Measurements from ENCODE around the gene WNK4. TPM values are rescaled to one million over a fixed set of nuclear protein-coding genes. Genes with fewer than 3 reads are reported as not detected.
A peak's percentile ranks its signal among the peaks of the same experiment; 100 is the strongest.

WNK4 gene
- total and polyA plus RNA-seq, 10 of the 15 experiments (the other 5 are each of a cell fraction or from before 2014, with no cell fraction given), result 0.06 to 0.29 (median 0.13) TPM; not detected in 5

DNA sequence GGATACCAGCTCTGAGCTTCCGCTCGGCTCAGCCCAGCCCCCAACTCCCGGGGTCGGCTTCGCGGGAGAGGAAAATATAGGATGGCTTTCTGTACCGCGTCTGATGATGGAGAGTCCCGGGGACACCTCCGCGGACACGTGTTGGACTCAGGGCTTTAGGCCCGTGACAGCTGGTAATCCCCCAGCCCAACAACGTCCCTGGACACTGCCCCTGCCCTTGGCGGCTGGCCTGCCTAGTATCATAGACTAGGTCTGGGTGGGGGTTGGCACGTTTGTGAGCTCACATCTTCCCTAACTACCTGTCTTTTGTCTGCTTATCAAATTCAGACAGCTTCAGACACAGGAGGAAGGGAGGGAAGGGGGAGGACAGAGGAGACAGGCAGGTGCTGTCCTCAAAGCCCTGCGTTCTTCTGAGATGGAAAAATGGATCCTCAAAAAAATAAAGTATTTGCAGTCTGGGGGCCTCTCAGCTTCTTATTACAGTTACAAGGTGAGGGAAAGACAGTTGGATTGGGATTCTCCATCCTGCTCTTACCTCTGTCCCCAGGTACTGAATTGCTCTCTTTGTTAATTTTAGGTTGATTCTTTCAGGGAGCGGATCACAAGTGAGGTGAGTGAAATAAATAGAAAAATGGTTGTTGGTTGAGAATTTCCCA is 53.5 kb downstream of the WNK4 start:
- Histone ChIP-seq H3K27ac (ENCODE audit: control insufficient read depth, insufficient read depth) (peak overlapping the region; percentile 92), H3K4me3 (peak overlapping the region; percentile 93), H3K27me3 (replicated peaks in 1 of 2; ENCODE audit: control insufficient read depth in 2 of 2, insufficient read depth in 2 of 2, low read length in 1 of 2) (no peaks in the 10 kb centered on the region), H3K4me1 (ENCODE audit: control insufficient read depth, insufficient read depth, low read length) (peaks cover 5% of the 10 kb centered on the region; the same call in 1 of the 2 replicates), H4K20me1 (ENCODE audit: control insufficient read depth, insufficient read depth) (no peaks in the 10 kb centered on the region), H3K9ac (ENCODE audit: control insufficient read depth, insufficient read depth, low read length) (peak overlapping the region; percentile 90), H3K9me3 (replicated peaks; ENCODE audit: control insufficient read depth, insufficient read depth, low read length) (no peaks in the 10 kb centered on the region; the same call in 2 of the 3 replicates), H2AFZ (ENCODE audit: control insufficient read depth, low read depth, low read length) (peak overlapping the region; percentile 96; the same call in 1 of the 2 replicates), H3K4me2 (ENCODE audit: control insufficient read depth, insufficient read depth) (peak overlapping the region; percentile 53), H3K36me3 (ENCODE audit: control insufficient read depth in 2 of 2, insufficient read depth in 2 of 2, low read length in 1 of 2) (peaks cover 2 to 12% of the 10 kb centered on the region in 2 experiments; a peak in 3 of 4 replicates), H3K79me2 (ENCODE audit: control insufficient read depth, insufficient read depth, low read length) (peaks cover 30% of the 10 kb centered on the region)
- no peak for TF ChIP-seq RELA (IDR thresholded peaks at IDR 0.05; ENCODE audit: borderline replicate concordance, partially characterized antibody)
- TF ChIP-seq GABPA (IDR thresholded peaks at IDR 0.05; ENCODE audit: low read depth), result no peak
- no peak for TF ChIP-seq SMC3 (IDR thresholded peaks at IDR 0.05; ENCODE audit: borderline replicate concordance, low read length)
- no peak for TF ChIP-seq SMARCA5 (IDR thresholded peaks at IDR 0.05)
- TF ChIP-seq ESRRA (IDR thresholded peaks at IDR 0.05; ENCODE audit: low read length), result no peak
- TF ChIP-seq KDM1A (IDR thresholded peaks at IDR 0.05; ENCODE audit: borderline replicate concordance), result no peak
- TF ChIP-seq STAT3 (IDR thresholded peaks at IDR 0.05; ENCODE audit: low read depth, low read length), result no peak
- TF ChIP-seq SP1 (IDR thresholded peaks at IDR 0.05; ENCODE audit: low read depth, low read length), result no peak
- no peak for TF ChIP-seq HCFC1 (IDR thresholded peaks at IDR 0.05; ENCODE audit: low read length)
- TF ChIP-seq SREBF2 (IDR thresholded peaks at IDR 0.05; ENCODE audit: low read length), result no peak
- no peak for TF ChIP-seq USF1 (IDR thresholded peaks at IDR 0.05; ENCODE audit: borderline replicate concordance, extremely low read length, insufficient read depth, low read depth, low read length)
- TF ChIP-seq NKRF (conservative IDR thresholded peaks at IDR 0.05), result no peak
- no peak for TF ChIP-seq CHD1 (IDR thresholded peaks at IDR 0.05; ENCODE audit: low read depth, low read length)
- no peak for TF ChIP-seq SKIL (IDR thresholded peaks at IDR 0.05; ENCODE audit: low read depth, poor library complexity, severe bottlenecking)
- no peak for TF ChIP-seq BACH1 (IDR thresholded peaks at IDR 0.05; ENCODE audit: borderline replicate concordance)
- TF ChIP-seq CBX3 (IDR thresholded peaks at IDR 0.05; ENCODE audit: borderline replicate concordance, low read depth), result no peak
- no peak for TF ChIP-seq SMAD1 (IDR thresholded peaks at IDR 0.05; ENCODE audit: low read depth, partially characterized antibody)
- no peak for FAIRE-seq
- CTCF ChIA-PET, result interaction anchor here (0.7 to 6.8 kb wide), 9 partner anchors 9 to 650 kb away, joined by 3 to 81 read pairs (median 3); partner anchors contain the start of genes BECN1, DHX8, RAMP2 and RPL27
- intact Hi-C loops (cut with micrococcal nuclease; ENCODE audit: unreplicated experiment), result no loop called here
- BruUV-seq (replicated peaks), result TSS peak; percentile 77
- WGBS (ENCODE audit: insufficient coverage, insufficient replicate concordance, low lambda C conversion rate, missing lambda C conversion rate), result 5% methylated on average over 18 of the region's 18 CpGs
- RAD21 ChIA-PET (ENCODE audit: unreplicated experiment), result interaction anchor here (0.6 to 0.8 kb wide), 2 partner anchors 131 to 286 kb away, joined by 3 read pairs; no protein-coding TSS in a partner anchor
- in situ Hi-C loops (cut with MboI), result no loop called here
- DNase-seq (ENCODE audit: low read depth, low spot score), result no peak
- peak; percentile 42 for ATAC-seq
- POLR2A ChIA-PET, result interaction anchor here (0.6 to 3.1 kb wide), 5 partner anchors 10 to 296 kb away, joined by 3 to 25 read pairs (median 4); partner anchors contain the start of genes BECN1 and RPL27
- SMC1A ChIA-PET (ENCODE audit: uncharacterized antibody, unreplicated experiment), result interaction anchor here (1.2 to 3.6 kb wide), 4 partner anchors 10 to 256 kb away, joined by 3 to 14 read pairs (median 7); partner anchors contain the start of genes BECN1 and RPL27

All from GM12878 (cell line).